Stimulated activated naive CD8-positive, alpha-beta T cell treated with anti-CD3 and anti-CD28 coated beads, Interleukin-15, Interleukin-2, amounts not matched to agents 100 ng/mL and 50 ng/mL, for 24 hours (primary cell): Measurements from ENCODE around the gene GLE1.
A peak's percentile ranks its signal among the peaks of the same experiment; 100 is the strongest.

ENCODE experiments used
- H3K27ac Mint-ChIP-seq: one replicate; pipeline ENCODE4 v1.8.0; 2021; ENCODE audit warnings: mild to moderate bottlenecking, mixed read lengths
- H3K27me3 Mint-ChIP-seq: one replicate; pipeline ENCODE4 v1.8.0; 2021; ENCODE audit warnings: mixed read lengths
- H3K36me3 Mint-ChIP-seq: one replicate; pipeline ENCODE4 v1.8.0; 2021; ENCODE audit warnings: low read depth, mixed read lengths
- H3K4me1 Mint-ChIP-seq: one replicate; pipeline ENCODE4 v1.8.0; 2021; ENCODE audit warnings: low read depth, mixed read lengths
- H3K4me3 Mint-ChIP-seq: one replicate; pipeline ENCODE4 v1.8.0; 2021; ENCODE audit warnings: mild to moderate bottlenecking, mixed read lengths
- H3K9me3 Mint-ChIP-seq: one replicate; pipeline ENCODE4 v1.8.0; 2021; ENCODE audit warnings: mixed read lengths

Gene GLE1

GRCh38 chr9:128552744-128553440, 48.4 kb downstream of the GLE1 start:
- Mint-ChIP-seq H3K4me3 (no peak overlapping the region), H3K36me3 (peaks cover 8% of the 10 kb centered on the region), H3K27me3 (no peaks in the 10 kb centered on the region), H3K9me3 (no peaks in the 10 kb centered on the region), H3K27ac (no peak overlapping the region), H3K4me1 (peaks cover 27% of the 10 kb centered on the region)

GRCh38 chr9:128553728-128554127, 49.2 kb downstream of the GLE1 start:
- no peaks in the 10 kb centered on the region for H3K27me3 Mint-ChIP-seq
- peaks cover 36% of the 10 kb centered on the region for H3K4me1 Mint-ChIP-seq
- no peak overlapping the region for H3K27ac Mint-ChIP-seq

GRCh38 chr9:128554155-128554862, 49.8 kb downstream of the GLE1 start:
- Mint-ChIP-seq H3K36me3 (peaks cover 8% of the 10 kb centered on the region), H3K27ac (no peak overlapping the region), H3K4me3 (no peak overlapping the region), H3K4me1 (peaks cover 40% of the 10 kb centered on the region), H3K9me3 (no peaks in the 10 kb centered on the region), H3K27me3 (no peaks in the 10 kb centered on the region)

More at GRCh38 chr9:128553728-128554127, 49.2 kb downstream of the GLE1 start:
- no peak overlapping the region for H3K4me3 Mint-ChIP-seq
- H3K9me3 Mint-ChIP-seq: no peaks in the 10 kb centered on the region
- H3K36me3 Mint-ChIP-seq: peaks cover 8% of the 10 kb centered on the region

GRCh38 chr9:128555180-128555721, 50.7 kb downstream of the GLE1 start:
- peaks cover 8% of the 10 kb centered on the region for H3K36me3 Mint-ChIP-seq
- H3K9me3 Mint-ChIP-seq: no peaks in the 10 kb centered on the region
- H3K4me1 Mint-ChIP-seq: peaks cover 36% of the 10 kb centered on the region
- H3K27ac Mint-ChIP-seq: no peak overlapping the region
- H3K4me3 Mint-ChIP-seq: no peak overlapping the region
- no peaks in the 10 kb centered on the region for H3K27me3 Mint-ChIP-seq

- Mint-ChIP-seq H3K27ac (peak overlapping the region; percentile 16), H3K4me3 (peak overlapping the region; percentile 7)
These were observed 51.8 kb downstream of the GLE1 start for GRCh38 chr9:128556276-128556675.

GRCh38 chr9:128556926-128557634, 52.6 kb downstream of the GLE1 start:
- no peaks in the 10 kb centered on the region for H3K27me3 Mint-ChIP-seq
- peak overlapping the region; percentile 16 for H3K27ac Mint-ChIP-seq
- H3K4me3 Mint-ChIP-seq: peak overlapping the region; percentile 7
- peaks cover 24% of the 10 kb centered on the region for H3K4me1 Mint-ChIP-seq
- H3K36me3 Mint-ChIP-seq: peaks cover 12% of the 10 kb centered on the region
- H3K9me3 Mint-ChIP-seq: no peaks in the 10 kb centered on the region

More at GRCh38 chr9:128556276-128556675, 51.8 kb downstream of the GLE1 start:
- no peaks in the 10 kb centered on the region for H3K27me3 Mint-ChIP-seq
- H3K9me3 Mint-ChIP-seq: no peaks in the 10 kb centered on the region
- H3K4me1 Mint-ChIP-seq: peaks cover 28% of the 10 kb centered on the region
- H3K36me3 Mint-ChIP-seq: peaks cover 8% of the 10 kb centered on the region

- Mint-ChIP-seq H3K27ac (peak overlapping the region; percentile 78), H3K36me3 (peaks cover 12% of the 10 kb centered on the region), H3K4me1 (peaks cover 24% of the 10 kb centered on the region), H3K9me3 (no peaks in the 10 kb centered on the region), H3K27me3 (no peaks in the 10 kb centered on the region), H3K4me3 (peak overlapping the region; percentile 61)
These were observed 54.2 kb downstream of the GLE1 start for GRCh38 chr9:128558431-128559310.

- H3K4me3 Mint-ChIP-seq: no peak overlapping the region
- H3K9me3 Mint-ChIP-seq: no peaks in the 10 kb centered on the region
- peaks cover 4% of the 10 kb centered on the region for H3K4me1 Mint-ChIP-seq
- H3K27ac Mint-ChIP-seq: no peak overlapping the region
- H3K27me3 Mint-ChIP-seq: no peaks in the 10 kb centered on the region
- H3K36me3 Mint-ChIP-seq: peaks cover 37% of the 10 kb centered on the region
These were observed 61.1 kb downstream of the GLE1 start for GRCh38 chr9:128565578-128565977.

GRCh38 chr9:128568470-128569078, 64.1 kb downstream of the GLE1 start:
- Mint-ChIP-seq H3K9me3 (no peaks in the 10 kb centered on the region), H3K27me3 (no peaks in the 10 kb centered on the region), H3K27ac (no peak overlapping the region), H3K4me3 (no peak overlapping the region), H3K4me1 (no peaks in the 10 kb centered on the region), H3K36me3 (peaks cover 45% of the 10 kb centered on the region)

GRCh38 chr9:128575469-128575868, 71.0 kb downstream of the GLE1 start:
- Mint-ChIP-seq H3K27me3 (no peaks in the 10 kb centered on the region), H3K4me1 (no peaks in the 10 kb centered on the region), H3K27ac (no peak overlapping the region), H3K4me3 (no peak overlapping the region), H3K36me3 (peaks cover 69% of the 10 kb centered on the region), H3K9me3 (no peaks in the 10 kb centered on the region)

- Mint-ChIP-seq H3K27me3 (no peaks in the 10 kb centered on the region), H3K9me3 (no peaks in the 10 kb centered on the region), H3K4me1 (no peaks in the 10 kb centered on the region), H3K36me3 (peaks cover 74% of the 10 kb centered on the region), H3K4me3 (no peak overlapping the region), H3K27ac (no peak overlapping the region)
These were observed 71.4 kb downstream of the GLE1 start for GRCh38 chr9:128575916-128576315.

- H3K36me3 Mint-ChIP-seq: peaks cover 82% of the 10 kb centered on the region
- no peak overlapping the region for H3K4me3 Mint-ChIP-seq
- H3K4me1 Mint-ChIP-seq: no peaks in the 10 kb centered on the region
- no peaks in the 10 kb centered on the region for H3K27me3 Mint-ChIP-seq
- no peaks in the 10 kb centered on the region for H3K9me3 Mint-ChIP-seq
- H3K27ac Mint-ChIP-seq: no peak overlapping the region
These were observed 72.7 kb downstream of the GLE1 start for GRCh38 chr9:128577206-128577605.

GRCh38 chr9:128579194-128579593, 74.7 kb downstream of the GLE1 start:
- no peaks in the 10 kb centered on the region for H3K27me3 Mint-ChIP-seq
- H3K27ac Mint-ChIP-seq: no peak overlapping the region

GRCh38 chr9:128580731-128581130, 76.2 kb downstream of the GLE1 start:
- H3K27ac Mint-ChIP-seq: no peak overlapping the region
- no peak overlapping the region for H3K4me3 Mint-ChIP-seq
- H3K36me3 Mint-ChIP-seq: peaks cover 91% of the 10 kb centered on the region
- no peaks in the 10 kb centered on the region for H3K4me1 Mint-ChIP-seq
- H3K27me3 Mint-ChIP-seq: no peaks in the 10 kb centered on the region
- no peaks in the 10 kb centered on the region for H3K9me3 Mint-ChIP-seq

More at GRCh38 chr9:128579194-128579593, 74.7 kb downstream of the GLE1 start:
- H3K9me3 Mint-ChIP-seq: no peaks in the 10 kb centered on the region
- H3K4me1 Mint-ChIP-seq: no peaks in the 10 kb centered on the region
- no peak overlapping the region for H3K4me3 Mint-ChIP-seq
- H3K36me3 Mint-ChIP-seq: peaks cover 90% of the 10 kb centered on the region
